ENCODE measurements around the gene BCL11B.

The BCL11B gene

DNA sequence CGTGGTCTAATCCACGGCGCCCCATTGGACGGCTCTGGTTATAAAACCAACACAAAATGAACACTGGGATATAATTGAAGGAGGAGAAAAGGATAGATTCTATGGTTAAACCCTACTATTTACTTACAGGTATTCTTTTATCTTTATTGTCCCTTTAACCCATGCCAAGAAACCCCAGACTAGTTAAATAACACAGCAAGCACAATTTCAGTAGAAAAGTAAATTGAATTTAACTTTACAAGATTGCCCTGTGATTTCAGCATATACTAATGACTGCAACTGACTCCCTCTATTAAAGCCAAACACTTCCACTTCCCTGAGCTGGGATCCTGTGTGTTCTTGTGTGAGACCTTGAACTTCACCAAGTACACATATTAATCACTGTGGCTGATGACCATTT, 45.3 kb downstream of the BCL11B start:
- ATAC-seq = no peak
- no peak for TF ChIP-seq BACH2 (CRISPR knock-in tag; IDR thresholded peaks at IDR 0.05; ENCODE audit: borderline replicate concordance)
- TF ChIP-seq, protein P1, sequence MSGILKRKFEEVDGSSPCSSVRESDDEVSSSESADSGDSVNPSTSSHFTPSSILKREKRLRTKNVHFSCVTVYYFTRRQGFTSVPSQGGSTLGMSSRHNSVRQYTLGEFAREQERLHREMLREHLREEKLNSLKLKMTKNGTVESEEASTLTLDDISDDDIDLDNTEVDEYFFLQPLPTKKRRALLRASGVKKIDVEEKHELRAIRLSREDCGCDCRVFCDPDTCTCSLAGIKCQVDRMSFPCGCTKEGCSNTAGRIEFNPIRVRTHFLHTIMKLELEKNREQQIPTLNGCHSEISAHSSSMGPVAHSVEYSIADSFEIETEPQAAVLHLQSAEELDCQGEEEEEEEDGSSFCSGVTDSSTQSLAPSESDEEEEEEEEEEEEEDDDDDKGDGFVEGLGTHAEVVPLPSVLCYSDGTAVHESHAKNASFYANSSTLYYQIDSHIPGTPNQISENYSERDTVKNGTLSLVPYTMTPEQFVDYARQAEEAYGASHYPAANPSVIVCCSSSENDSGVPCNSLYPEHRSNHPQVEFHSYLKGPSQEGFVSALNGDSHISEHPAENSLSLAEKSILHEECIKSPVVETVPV (CRISPR knock-in tag; IDR thresholded peaks at IDR 0.05) = no peak
- TF ChIP-seq ZNF70 (CRISPR knock-in tag; IDR thresholded peaks at IDR 0.05) = no peak
- no peak for TF ChIP-seq ZFP3 (CRISPR knock-in tag; IDR thresholded peaks at IDR 0.05)
- no peak for TF ChIP-seq ZNF8 (CRISPR knock-in tag; IDR thresholded peaks at IDR 0.05)
- no peak for TF ChIP-seq TCF4 (CRISPR knock-in tag; IDR thresholded peaks at IDR 0.05; ENCODE audit: borderline replicate concordance)
- TF ChIP-seq OSR1 (CRISPR knock-in tag; IDR thresholded peaks at IDR 0.05) = no peak
- no peak for TF ChIP-seq CSDC2 (CRISPR knock-in tag; IDR thresholded peaks at IDR 0.05)
- TF ChIP-seq, protein P2, sequence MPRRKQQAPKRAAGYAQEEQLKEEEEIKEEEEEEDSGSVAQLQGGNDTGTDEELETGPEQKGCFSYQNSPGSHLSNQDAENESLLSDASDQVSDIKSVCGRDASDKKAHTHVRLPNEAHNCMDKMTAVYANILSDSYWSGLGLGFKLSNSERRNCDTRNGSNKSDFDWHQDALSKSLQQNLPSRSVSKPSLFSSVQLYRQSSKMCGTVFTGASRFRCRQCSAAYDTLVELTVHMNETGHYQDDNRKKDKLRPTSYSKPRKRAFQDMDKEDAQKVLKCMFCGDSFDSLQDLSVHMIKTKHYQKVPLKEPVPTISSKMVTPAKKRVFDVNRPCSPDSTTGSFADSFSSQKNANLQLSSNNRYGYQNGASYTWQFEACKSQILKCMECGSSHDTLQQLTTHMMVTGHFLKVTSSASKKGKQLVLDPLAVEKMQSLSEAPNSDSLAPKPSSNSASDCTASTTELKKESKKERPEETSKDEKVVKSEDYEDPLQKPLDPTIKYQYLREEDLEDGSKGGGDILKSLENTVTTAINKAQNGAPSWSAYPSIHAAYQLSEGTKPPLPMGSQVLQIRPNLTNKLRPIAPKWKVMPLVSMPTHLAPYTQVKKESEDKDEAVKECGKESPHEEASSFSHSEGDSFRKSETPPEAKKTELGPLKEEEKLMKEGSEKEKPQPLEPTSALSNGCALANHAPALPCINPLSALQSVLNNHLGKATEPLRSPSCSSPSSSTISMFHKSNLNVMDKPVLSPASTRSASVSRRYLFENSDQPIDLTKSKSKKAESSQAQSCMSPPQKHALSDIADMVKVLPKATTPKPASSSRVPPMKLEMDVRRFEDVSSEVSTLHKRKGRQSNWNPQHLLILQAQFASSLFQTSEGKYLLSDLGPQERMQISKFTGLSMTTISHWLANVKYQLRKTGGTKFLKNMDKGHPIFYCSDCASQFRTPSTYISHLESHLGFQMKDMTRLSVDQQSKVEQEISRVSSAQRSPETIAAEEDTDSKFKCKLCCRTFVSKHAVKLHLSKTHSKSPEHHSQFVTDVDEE (CRISPR knock-in tag; IDR thresholded peaks at IDR 0.05) = no peak
- no peak for TF ChIP-seq TOX (CRISPR knock-in tag; IDR thresholded peaks at IDR 0.05; ENCODE audit: borderline replicate concordance)
- TF ChIP-seq ZC3H10 (CRISPR knock-in tag; IDR thresholded peaks at IDR 0.05) = no peak
- TF ChIP-seq, protein P3, sequence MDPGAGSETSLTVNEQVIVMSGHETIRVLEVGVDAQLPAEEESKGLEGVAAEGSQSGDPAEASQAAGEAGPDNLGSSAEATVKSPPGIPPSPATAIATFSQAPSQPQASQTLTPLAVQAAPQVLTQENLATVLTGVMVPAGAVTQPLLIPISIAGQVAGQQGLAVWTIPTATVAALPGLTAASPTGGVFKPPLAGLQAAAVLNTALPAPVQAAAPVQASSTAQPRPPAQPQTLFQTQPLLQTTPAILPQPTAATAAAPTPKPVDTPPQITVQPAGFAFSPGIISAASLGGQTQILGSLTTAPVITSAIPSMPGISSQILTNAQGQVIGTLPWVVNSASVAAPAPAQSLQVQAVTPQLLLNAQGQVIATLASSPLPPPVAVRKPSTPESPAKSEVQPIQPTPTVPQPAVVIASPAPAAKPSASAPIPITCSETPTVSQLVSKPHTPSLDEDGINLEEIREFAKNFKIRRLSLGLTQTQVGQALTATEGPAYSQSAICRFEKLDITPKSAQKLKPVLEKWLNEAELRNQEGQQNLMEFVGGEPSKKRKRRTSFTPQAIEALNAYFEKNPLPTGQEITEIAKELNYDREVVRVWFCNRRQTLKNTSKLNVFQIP (CRISPR knock-in tag; IDR thresholded peaks at IDR 0.05; ENCODE audit: borderline replicate concordance, low read depth) = no peak
- TF ChIP-seq, protein P4, sequence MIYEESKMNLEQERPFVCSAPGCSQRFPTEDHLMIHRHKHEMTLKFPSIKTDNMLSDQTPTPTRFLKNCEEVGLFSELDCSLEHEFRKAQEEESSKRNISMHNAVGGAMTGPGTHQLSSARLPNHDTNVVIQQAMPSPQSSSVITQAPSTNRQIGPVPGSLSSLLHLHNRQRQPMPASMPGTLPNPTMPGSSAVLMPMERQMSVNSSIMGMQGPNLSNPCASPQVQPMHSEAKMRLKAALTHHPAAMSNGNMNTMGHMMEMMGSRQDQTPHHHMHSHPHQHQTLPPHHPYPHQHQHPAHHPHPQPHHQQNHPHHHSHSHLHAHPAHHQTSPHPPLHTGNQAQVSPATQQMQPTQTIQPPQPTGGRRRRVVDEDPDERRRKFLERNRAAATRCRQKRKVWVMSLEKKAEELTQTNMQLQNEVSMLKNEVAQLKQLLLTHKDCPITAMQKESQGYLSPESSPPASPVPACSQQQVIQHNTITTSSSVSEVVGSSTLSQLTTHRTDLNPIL (CRISPR knock-in tag; IDR thresholded peaks at IDR 0.05; ENCODE audit: low read depth) = no peak
- TF ChIP-seq GLIS3 (CRISPR knock-in tag; IDR thresholded peaks at IDR 0.05) = no peak
- no peak for TF ChIP-seq SNAI2 (CRISPR knock-in tag; IDR thresholded peaks at IDR 0.05)
- no peak for TF ChIP-seq ZFP30 (CRISPR knock-in tag; IDR thresholded peaks at IDR 0.05)
- no peak for TF ChIP-seq ZNF565 (CRISPR knock-in tag; conservative IDR thresholded peaks at IDR 0.05; ENCODE audit: low read depth)

DNA sequence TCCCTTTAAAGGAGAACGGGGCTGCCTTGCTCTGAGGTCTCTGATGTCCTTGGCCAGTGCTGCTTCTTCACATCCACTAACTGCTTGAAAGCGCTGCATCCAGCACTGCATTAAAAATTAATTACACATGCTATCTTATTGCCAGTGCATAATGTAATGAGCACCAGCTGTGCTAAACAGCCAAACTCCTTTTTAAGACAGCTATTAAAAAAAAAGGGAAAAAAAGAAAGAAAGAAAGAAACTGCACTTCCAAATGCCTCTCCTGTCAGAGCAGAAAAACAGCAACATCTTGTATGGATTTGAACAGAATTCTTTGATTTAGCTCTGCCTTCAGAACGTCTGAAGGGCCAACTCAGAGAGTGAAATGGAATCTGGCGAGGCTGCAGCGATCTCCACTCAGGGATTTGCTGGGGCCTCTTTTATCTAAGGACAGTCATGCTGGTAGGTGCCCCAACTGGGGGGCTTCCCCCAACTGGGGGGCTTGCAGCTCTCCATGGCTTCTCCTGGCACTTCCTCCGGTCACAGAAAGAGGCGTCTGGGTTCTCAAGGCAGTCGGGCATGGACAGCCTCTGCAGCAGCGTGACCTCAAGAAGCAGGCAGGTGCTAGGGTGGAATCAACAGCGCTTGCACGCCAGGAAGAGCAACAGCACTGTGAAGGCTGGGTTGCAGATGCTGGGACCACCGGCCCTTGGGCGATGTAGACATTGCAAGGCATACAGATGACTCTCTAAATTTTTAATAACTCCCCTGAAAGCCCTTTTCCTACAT, 46.4 kb downstream of the BCL11B start:
- ATAC-seq = no peak

More for the DNA sequence above, 46.4 kb downstream of the BCL11B start:
- no peak for TF ChIP-seq ESRRG (CRISPR knock-in tag; IDR thresholded peaks at IDR 0.05)
- TF ChIP-seq SNAI2 (CRISPR knock-in tag; IDR thresholded peaks at IDR 0.05) = no peak
- TF ChIP-seq ZNF70 (CRISPR knock-in tag; IDR thresholded peaks at IDR 0.05) = no peak
- no peak for TF ChIP-seq TOX (CRISPR knock-in tag; IDR thresholded peaks at IDR 0.05; ENCODE audit: borderline replicate concordance)
- TF ChIP-seq, protein P3 (CRISPR knock-in tag; IDR thresholded peaks at IDR 0.05; ENCODE audit: borderline replicate concordance, low read depth) = no peak
- TF ChIP-seq TCF4 (CRISPR knock-in tag; IDR thresholded peaks at IDR 0.05; ENCODE audit: borderline replicate concordance) = no peak
- no peak for TF ChIP-seq CSDC2 (CRISPR knock-in tag; IDR thresholded peaks at IDR 0.05)
- TF ChIP-seq ZNF8 (CRISPR knock-in tag; IDR thresholded peaks at IDR 0.05) = no peak
- no peak for TF ChIP-seq RARB (CRISPR knock-in tag; IDR thresholded peaks at IDR 0.05)
- TF ChIP-seq ZFP3 (CRISPR knock-in tag; IDR thresholded peaks at IDR 0.05) = no peak
- TF ChIP-seq OSR1 (CRISPR knock-in tag; IDR thresholded peaks at IDR 0.05) = no peak
- no peak for TF ChIP-seq ZC3H10 (CRISPR knock-in tag; IDR thresholded peaks at IDR 0.05)
- no peak for TF ChIP-seq ZNF565 (CRISPR knock-in tag; conservative IDR thresholded peaks at IDR 0.05; ENCODE audit: low read depth)
- no peak for TF ChIP-seq PPARA (CRISPR knock-in tag; IDR thresholded peaks at IDR 0.05; ENCODE audit: borderline replicate concordance)
- no peak for TF ChIP-seq ZFP30 (CRISPR knock-in tag; IDR thresholded peaks at IDR 0.05)
- TF ChIP-seq, protein P2 (CRISPR knock-in tag; IDR thresholded peaks at IDR 0.05) = no peak
- TF ChIP-seq BACH2 (CRISPR knock-in tag; IDR thresholded peaks at IDR 0.05; ENCODE audit: borderline replicate concordance) = no peak
- TF ChIP-seq, protein P4 (CRISPR knock-in tag; IDR thresholded peaks at IDR 0.05; ENCODE audit: low read depth) = no peak
